HEK293T (cell line): Measurements from ENCODE around the gene NUMB.

ENCODE experiments used
- ELF4 ChIP-seq: fragments of 450-650 bp; IDR thresholded peaks from 2 replicates; pipeline ENCODE4 v1.6.1; 2017; ENCODE audit warnings: antibody characterized with exemption
- FOXA1 ChIP-seq: fragments of 450-650 bp; IDR thresholded peaks from 2 replicates; pipeline ENCODE4 v1.6.1; 2016; ENCODE audit warnings: mild to moderate bottlenecking
- FOXK2 ChIP-seq: fragments of 450-650 bp; IDR thresholded peaks from 2 replicates; pipeline ENCODE4 v1.6.1; 2016; ENCODE audit warnings: mild to moderate bottlenecking
- LEF1 ChIP-seq: fragments of 450-650 bp; IDR thresholded peaks from 2 replicates; pipeline ENCODE4 v1.6.1; 2017; ENCODE audit warnings: mild to moderate bottlenecking, borderline replicate concordance
- NFRKB ChIP-seq: fragments of 450-650 bp; IDR thresholded peaks from 2 replicates; pipeline ENCODE4 v1.6.1; 2016; ENCODE audit warnings: mild to moderate bottlenecking, moderate library complexity
- PKNOX1 ChIP-seq: fragments of 450-650 bp; IDR thresholded peaks from 2 replicates; pipeline ENCODE4 v1.6.1; 2016
- SP1 ChIP-seq: fragments of 450-650 bp; IDR thresholded peaks from 2 replicates; pipeline ENCODE4 v1.6.1; 2017
- SUZ12 ChIP-seq: fragments of 450-650 bp; IDR thresholded peaks from 2 replicates; pipeline ENCODE4 v1.6.1; 2016; ENCODE audit warnings: mild to moderate bottlenecking
- TARDBP ChIP-seq: fragments of 450-650 bp; IDR thresholded peaks from 2 replicates; pipeline ENCODE4 v1.6.1; 2016
- ZNF384 ChIP-seq: fragments of 450-650 bp; IDR thresholded peaks from 2 replicates; pipeline ENCODE4 v1.6.1; 2016

GRCh38 chr14:73262427-73263183 lies 195.7 kb downstream of the NUMB start:
- TF ChIP-seq ELF4 (no peak), FOXA1 (no peak), NFRKB (no peak), TARDBP (no peak), FOXK2 (no peak), SP1 (no peak), PKNOX1 (no peak), LEF1 (no peak), SUZ12 (no peak), ZNF384 (no peak)
